GOT3 (cell line): ENCODE measurements around the gene AQP5.
A peak's percentile ranks its signal among the peaks of the same experiment; 100 is the strongest.

Source experiments
- DNase-seq: peaks from one replicate; lab custom pipeline; 2025; ENCODE audit warnings: mixed read lengths; lab: John Stamatoyannopoulos, UW

The AQP5 gene

GRCh38 chr12:49964849-49965624 is 3.4 kb downstream of the AQP5 start:
- DNase-seq: no peak

GRCh38 chr12:49965836-49966235 is 4.2 kb downstream of the AQP5 start:
- no peak for DNase-seq

- DNase-seq: no peak
Measured at GRCh38 chr12:49966511-49967041, 4.9 kb downstream of the AQP5 start.

- peak; percentile 43 for DNase-seq
Measured at GRCh38 chr12:49967042-49967776, 5.5 kb downstream of the AQP5 start.

GRCh38 chr12:49967777-49968250 is 6.1 kb downstream of the AQP5 start:
- no peak for DNase-seq

- no peak for DNase-seq
Measured at GRCh38 chr12:49968471-49968870, 6.8 kb downstream of the AQP5 start.

- no peak for DNase-seq
Measured at GRCh38 chr12:49969027-49969426, 7.4 kb downstream of the AQP5 start.

GRCh38 chr12:49969651-49970429 is 8.2 kb downstream of the AQP5 start:
- no peak for DNase-seq

- no peak for DNase-seq
Measured at GRCh38 chr12:49970658-49971057, 9.0 kb downstream of the AQP5 start.

GRCh38 chr12:49971141-49971540 is 9.5 kb downstream of the AQP5 start:
- DNase-seq: no peak

- no peak for DNase-seq
Measured at GRCh38 chr12:49972129-49972528, 10.5 kb downstream of the AQP5 start.

- DNase-seq: no peak
Measured at GRCh38 chr12:49972641-49973360, 11.1 kb downstream of the AQP5 start, which contains the start of gene AQP6. TSS of gene AQP6 (plus strand) at chr12:49972947. CDS start at chr12:49973174, 227 bp downstream.

- no peak for DNase-seq
Measured at GRCh38 chr12:49973361-49973830, 11.7 kb downstream of the AQP5 start.

GRCh38 chr12:49974231-49974675 is 12.6 kb downstream of the AQP5 start:
- DNase-seq: no peak

- DNase-seq: no peak
Measured at GRCh38 chr12:49974677-49975317, 13.1 kb downstream of the AQP5 start.

GRCh38 chr12:49975318-49975761 is 13.7 kb downstream of the AQP5 start:
- DNase-seq: no peak

- DNase-seq: no peak
Measured at GRCh38 chr12:49976557-49976956, 14.9 kb downstream of the AQP5 start.

- DNase-seq: no peak
Measured at GRCh38 chr12:49978125-49978524, 16.5 kb downstream of the AQP5 start.

GRCh38 chr12:49979016-49979586 is 17.4 kb downstream of the AQP5 start:
- DNase-seq: no peak

GRCh38 chr12:49979791-49980190 is 18.1 kb downstream of the AQP5 start:
- DNase-seq: no peak
